Mesothelial cell of epicardium (in vitro differentiated cells): ENCODE results near the gene RNF123. TPM values are rescaled to one million over a fixed set of nuclear protein-coding genes. Genes with fewer than 3 reads are reported as not detected.

Source experiments
- DNase-seq, 2 experiments: peaks; one replicate each; pipeline ENCODE4 v3.0.0; 2021; ENCODE audit warnings: low spot score in 2 of 2; ENCODE audit not compliant: unreplicated experiment in 2 of 2
- H3K27ac Mint-ChIP-seq: 2 replicates; pipeline ENCODE4 v1.8.0; 2021; ENCODE audit warnings: mixed read lengths
- H3K27me3 Mint-ChIP-seq: 2 replicates; pipeline ENCODE4 v1.8.0; 2021; ENCODE audit warnings: low read depth, mixed read lengths
- H3K36me3 Mint-ChIP-seq: 2 replicates; pipeline ENCODE4 v1.8.0; 2021; ENCODE audit warnings: mixed read lengths
- H3K4me1 Mint-ChIP-seq: 2 replicates; pipeline ENCODE4 v1.8.0; 2021; ENCODE audit warnings: mixed read lengths
- H3K4me3 Mint-ChIP-seq: 2 replicates; pipeline ENCODE4 v1.8.0; 2021; ENCODE audit warnings: mild to moderate bottlenecking, moderate library complexity, mixed read lengths
- H3K9me3 Mint-ChIP-seq: 2 replicates; pipeline ENCODE4 v1.8.0; 2021; ENCODE audit warnings: mixed read lengths
- CTCF ChIP-seq: fragments of 200-600 bp; sonication (generic); IDR thresholded peaks from one replicate; pipeline ENCODE4 v1.5.0; 2021; ENCODE audit warnings: antibody characterized with exemption; ENCODE audit not compliant: unreplicated experiment
- total RNA-seq: library from RNA; stranded (reverse); gene quantifications from 3 replicates; pipeline ENCODE4 v1.2.1, GENCODE V29; 2021

The RNF123 gene
- total RNA-seq, 1 donor from 2014 or later, result 59.2 TPM

GRCh38 chr3:49702672-49703071, 13.3 kb downstream of the RNF123 start:
- TF ChIP-seq CTCF, result no peak
- no peaks in the 10 kb centered on the region for H3K9me3 Mint-ChIP-seq
- peaks cover 3% of the 10 kb centered on the region for H3K36me3 Mint-ChIP-seq
- H3K4me1 Mint-ChIP-seq, result no peaks in the 10 kb centered on the region
- H3K27ac Mint-ChIP-seq, result no peak overlapping the region
- no peak overlapping the region for H3K4me3 Mint-ChIP-seq
- no peaks in the 10 kb centered on the region for H3K27me3 Mint-ChIP-seq
- no peak for DNase-seq

DNA sequence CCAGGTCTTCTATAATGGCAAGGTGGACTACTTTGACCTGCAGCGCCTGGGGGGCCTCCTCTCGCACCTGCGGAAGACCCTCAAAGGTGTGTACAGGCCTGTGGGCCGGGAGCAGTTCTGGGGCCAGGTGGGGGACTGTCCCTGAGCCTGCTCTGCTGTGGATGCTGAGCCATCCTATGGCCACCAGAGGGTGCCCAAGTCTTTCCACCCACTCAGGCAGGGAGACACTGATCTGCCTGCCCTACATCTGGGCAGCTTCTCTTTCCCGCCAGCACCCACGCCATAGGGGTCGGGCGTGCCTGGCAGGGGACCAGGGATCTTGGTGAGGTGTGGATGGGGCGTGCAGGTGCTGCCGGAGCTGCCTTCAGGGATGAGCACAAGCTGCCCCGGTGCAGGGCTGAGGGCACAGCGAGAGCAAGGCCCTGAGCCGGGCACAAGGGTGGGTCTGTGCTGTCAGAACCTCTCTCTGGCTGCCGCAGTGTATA, 14.1 kb downstream of the RNF123 start:
- Mint-ChIP-seq H3K9me3 (no peaks in the 10 kb centered on the region), H3K4me1 (no peaks in the 10 kb centered on the region), H3K27me3 (no peaks in the 10 kb centered on the region), H3K4me3 (no peak overlapping the region), H3K36me3 (peaks cover 6% of the 10 kb centered on the region), H3K27ac (no peak overlapping the region)
- DNase-seq, result peak in 1 of 2 experiments; percentile 63
- TF ChIP-seq CTCF, result peak; percentile 70

- no peaks in the 10 kb centered on the region for H3K9me3 Mint-ChIP-seq
- no peak overlapping the region for H3K27ac Mint-ChIP-seq
- TF ChIP-seq CTCF, result no peak
- no peaks in the 10 kb centered on the region for H3K4me1 Mint-ChIP-seq
- H3K4me3 Mint-ChIP-seq, result no peak overlapping the region
- no peaks in the 10 kb centered on the region for H3K27me3 Mint-ChIP-seq
- H3K36me3 Mint-ChIP-seq, result peaks cover 7% of the 10 kb centered on the region
- no peak for DNase-seq
Observed at GRCh38 chr3:49703956-49704355, 14.6 kb downstream of the RNF123 start.

DNA sequence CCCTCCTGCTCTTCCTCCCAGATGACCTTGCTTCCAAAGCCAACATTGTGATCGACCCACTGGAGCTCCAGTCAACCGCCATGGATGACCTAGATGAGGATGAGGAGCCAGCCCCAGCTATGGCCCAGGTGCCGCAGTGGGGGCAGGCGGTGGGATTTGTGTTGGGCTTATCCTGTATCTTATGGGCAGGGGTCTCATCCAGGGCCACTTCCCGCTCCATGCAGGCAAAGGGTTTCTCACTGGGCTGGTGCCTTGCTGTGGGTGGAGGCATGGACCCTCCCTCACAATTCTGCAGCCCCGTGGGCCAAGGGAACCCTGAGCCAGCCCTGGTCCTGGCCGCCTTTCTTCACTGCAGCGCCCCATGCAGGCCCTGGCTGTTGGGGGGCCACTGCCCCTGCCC, 15.3 kb downstream of the RNF123 start:
- no peak for DNase-seq
- no peaks in the 10 kb centered on the region for H3K4me1 Mint-ChIP-seq
- H3K27me3 Mint-ChIP-seq, result no peaks in the 10 kb centered on the region
- peaks cover 7% of the 10 kb centered on the region for H3K36me3 Mint-ChIP-seq
- no peaks in the 10 kb centered on the region for H3K9me3 Mint-ChIP-seq
- H3K4me3 Mint-ChIP-seq, result no peak overlapping the region
- TF ChIP-seq CTCF, result no peak
- no peak overlapping the region for H3K27ac Mint-ChIP-seq

GRCh38 chr3:49705390-49705960, 16.1 kb downstream of the RNF123 start:
- Mint-ChIP-seq H3K36me3 (peaks cover 7% of the 10 kb centered on the region), H3K4me1 (no peaks in the 10 kb centered on the region), H3K9me3 (no peaks in the 10 kb centered on the region), H3K27me3 (no peaks in the 10 kb centered on the region), H3K4me3 (no peak overlapping the region), H3K27ac (no peak overlapping the region)
- DNase-seq, result no peak
- no peak for TF ChIP-seq CTCF
